Activated CD8-positive, alpha-beta memory T cell treated with anti-CD3 and anti-CD28 coated beads, Interleukin-2, amount 50 U/mL, for 48 hours (primary cell): ENCODE measurements around the gene SYTL4.

Experiments
- DNase-seq: peaks from one replicate; pipeline ENCODE4 v3.0.0-alpha.2; 2020

SYTL4 gene

GRCh38 chrX:100647095-100647494, 84.8 kb downstream of the SYTL4 start:
- DNase-seq = no peak

DNA sequence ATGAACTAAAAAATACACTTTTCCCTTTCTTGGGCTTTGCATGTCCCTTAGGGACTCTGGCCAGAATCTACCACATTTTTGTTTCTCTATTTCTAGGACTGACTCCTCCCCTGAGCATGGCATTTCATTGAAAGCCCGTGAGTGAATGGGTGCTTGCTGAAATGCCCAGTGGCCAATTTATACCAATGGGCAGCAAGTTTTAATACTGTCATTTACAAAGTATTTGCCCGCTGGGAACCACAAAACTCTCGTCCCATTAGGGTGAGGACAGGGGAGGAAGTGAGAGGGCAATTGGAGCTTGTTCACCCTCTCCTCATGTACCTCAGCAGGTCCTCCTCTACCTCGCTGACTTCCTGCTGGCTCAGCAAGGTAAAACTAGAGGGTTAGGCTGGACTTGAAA, 86.8 kb downstream of the SYTL4 start:
- DNase-seq = no peak

- no peak for DNase-seq
Observed at GRCh38 chrX:100643956-100644860, 87.7 kb downstream of the SYTL4 start, which contains the start of gene SRPX2. Gene SRPX2 (plus strand): TSS chrX:100644199. CDS start chrX:100646323, 2,124 bp downstream.

- no peak for DNase-seq
Observed at GRCh38 chrX:100643212-100643611, 88.7 kb downstream of the SYTL4 start.

DNA sequence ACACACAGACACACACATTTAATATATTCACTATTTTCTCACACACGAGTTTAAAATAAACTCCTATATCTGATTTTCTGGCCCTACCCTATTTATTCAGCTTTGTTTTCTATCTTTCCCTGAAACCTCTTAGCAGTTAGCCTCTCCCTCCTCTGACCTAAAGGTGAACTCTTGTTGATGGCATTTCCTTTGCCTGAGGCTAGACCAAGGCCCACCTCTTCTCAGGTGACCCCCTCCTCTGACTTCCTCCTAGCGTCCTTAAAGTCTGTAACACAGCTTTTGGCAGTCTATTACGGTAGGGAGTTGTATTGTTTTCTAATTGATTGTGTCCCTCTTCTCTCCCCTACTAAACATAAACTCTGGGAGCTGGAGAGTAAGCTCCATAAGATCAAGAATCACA, 89.6 kb downstream of the SYTL4 start:
- no peak for DNase-seq

- DNase-seq = peak; percentile 74
Observed at GRCh38 chrX:100636321-100636991, 95.5 kb downstream of the SYTL4 start, which contains the start of gene TSPAN6. Gene TSPAN6 (minus strand): TSS chrX:100636806. CDS start chrX:100636694, 112 bp downstream.

GRCh38 chrX:100635989-100636320, 96.0 kb downstream of the SYTL4 start:
- DNase-seq = no peak

GRCh38 chrX:100635040-100635439, 96.9 kb downstream of the SYTL4 start:
- DNase-seq = no peak

GRCh38 chrX:100625985-100626491, 105.9 kb downstream of the SYTL4 start:
- DNase-seq = no peak
